GM21786 (cell line): ENCODE data around the gene GET4.

Experiments used
- ATAC-seq: cut with Tn5 transposase; IDR thresholded peaks from one replicate; pipeline ENCODE4 v1.9.1; 2021; ENCODE audit not compliant: unreplicated experiment

Gene GET4

DNA sequence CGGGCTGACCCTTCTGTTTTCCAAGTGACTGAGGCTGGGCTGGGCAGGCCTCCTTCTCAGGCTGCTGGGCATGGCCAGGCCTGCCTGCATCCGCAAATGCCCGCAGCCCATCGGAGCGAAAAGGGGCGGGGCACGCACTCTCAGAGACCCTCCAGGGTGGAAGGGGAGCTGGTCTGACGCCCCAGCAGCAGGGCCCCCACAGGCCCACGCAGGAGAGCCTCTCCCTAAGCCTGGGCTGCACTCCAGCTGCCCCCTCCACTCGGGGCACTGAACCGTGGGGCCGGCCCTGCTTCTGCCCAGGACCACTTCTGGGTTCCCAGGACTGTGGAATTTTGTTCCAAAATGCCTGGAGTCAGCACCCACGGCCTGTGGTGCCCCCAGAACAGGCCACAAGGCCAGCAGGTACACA, 68.8 kb downstream of the GET4 start:
- no peak for ATAC-seq

DNA sequence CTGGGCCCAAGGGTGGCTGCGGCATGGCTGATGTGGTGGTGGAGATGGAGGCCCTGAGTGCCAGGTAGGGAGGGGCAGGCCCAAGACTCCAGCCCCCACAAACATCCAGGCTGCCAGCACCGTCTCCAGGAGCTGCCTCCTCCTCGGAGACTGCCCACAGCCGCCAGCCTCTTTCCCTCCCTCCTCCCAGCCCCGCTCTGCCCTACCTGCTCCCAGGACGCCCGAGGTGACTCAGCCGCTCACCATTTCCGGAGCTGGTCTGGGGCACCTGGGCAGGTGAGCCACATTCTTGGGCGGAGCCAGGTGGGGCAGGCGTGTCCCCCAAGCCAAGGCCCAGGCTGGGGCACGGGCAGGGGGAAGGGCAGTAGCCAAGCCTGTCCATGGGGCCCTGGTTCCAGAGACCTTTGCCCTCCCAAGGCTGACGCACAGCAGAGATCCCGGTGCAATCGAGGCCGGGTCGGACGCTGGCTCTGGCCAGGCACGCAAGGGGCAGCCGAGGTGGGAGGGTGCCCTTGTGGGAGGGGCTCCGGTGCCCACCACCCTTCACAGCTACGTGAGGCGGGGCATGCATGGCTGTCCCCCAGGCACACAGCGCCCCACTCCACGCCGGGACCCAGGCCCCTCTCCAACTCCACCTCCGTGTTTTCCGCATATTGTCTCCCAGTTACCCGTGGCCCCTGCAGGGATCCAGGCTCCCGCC, 69.4 kb downstream of the GET4 start:
- no peak for ATAC-seq
